ENCODE data around the gene RHEBL1.

The RHEBL1 gene

DNA sequence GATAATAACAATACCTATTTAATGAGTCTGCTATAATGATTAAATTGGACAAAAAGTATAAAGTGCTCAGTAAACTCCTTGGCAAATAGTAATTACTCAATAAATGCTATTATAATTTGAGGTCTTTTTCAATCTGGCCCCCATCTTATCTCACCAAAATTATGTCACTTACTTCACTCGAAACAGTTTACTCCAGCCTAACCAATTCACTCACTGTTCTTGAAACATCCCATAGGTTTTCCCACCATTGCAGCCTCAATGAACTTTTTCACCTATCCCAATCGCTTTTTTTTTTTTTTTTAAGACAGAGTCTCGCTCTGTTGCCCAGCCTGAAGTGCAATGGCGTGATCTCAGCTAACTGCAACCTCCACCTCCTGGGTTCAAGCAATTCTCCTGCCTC, 33.8 kb downstream of the RHEBL1 start:
- DNase-seq: no peak

DNA sequence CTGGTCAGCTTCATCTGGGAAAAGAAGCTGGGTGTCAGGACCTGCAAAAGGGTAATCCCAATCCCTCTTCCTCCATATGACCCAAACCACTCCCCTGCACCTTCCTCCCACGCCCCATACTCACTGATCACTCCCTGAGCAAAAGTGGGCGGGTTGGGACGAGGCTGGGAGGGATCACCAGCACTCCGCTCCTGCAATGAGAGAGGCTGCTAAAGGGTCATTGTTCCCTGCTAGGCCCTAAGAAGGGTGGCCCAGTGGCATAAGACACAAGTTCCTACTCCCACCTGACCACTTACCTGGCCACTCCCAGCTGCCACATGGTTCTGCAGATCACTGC, 35.5 kb downstream of the RHEBL1 start:
- no peak for DNase-seq

DNA sequence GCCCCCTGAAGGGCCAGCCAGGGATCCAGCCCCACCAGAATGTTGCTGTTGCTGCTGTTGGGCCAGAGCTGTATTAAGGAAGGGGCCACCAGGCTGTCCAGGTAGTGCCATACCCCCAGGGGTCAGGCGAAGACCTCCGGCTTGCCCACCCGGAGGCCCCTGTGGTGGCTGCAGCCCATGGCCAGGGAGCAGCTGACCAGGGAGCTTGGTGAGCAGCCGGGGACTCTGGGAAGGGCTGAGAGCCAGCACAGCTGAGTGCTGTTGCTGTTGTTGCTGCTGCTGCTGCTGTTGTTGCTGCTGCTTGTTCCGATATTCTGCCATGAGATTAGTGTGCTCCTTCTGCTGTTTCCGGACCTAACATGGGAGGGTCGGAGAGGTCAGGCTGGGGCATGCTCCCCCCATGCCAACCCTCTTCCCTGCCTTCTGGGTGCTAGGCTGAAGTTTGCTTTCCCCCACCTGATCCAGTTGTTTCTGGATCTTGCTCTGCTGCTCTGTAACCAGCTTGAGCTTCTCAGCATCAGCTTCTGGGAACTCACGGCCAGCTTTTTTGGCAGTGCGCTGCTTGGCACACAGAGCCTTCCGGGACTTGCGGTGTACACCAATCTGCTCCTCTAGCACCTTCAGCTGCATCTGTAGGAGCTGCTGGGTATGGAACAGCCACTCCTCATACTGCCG, 36.0 kb downstream of the RHEBL1 start:
- DNase-seq: no peak

DNA sequence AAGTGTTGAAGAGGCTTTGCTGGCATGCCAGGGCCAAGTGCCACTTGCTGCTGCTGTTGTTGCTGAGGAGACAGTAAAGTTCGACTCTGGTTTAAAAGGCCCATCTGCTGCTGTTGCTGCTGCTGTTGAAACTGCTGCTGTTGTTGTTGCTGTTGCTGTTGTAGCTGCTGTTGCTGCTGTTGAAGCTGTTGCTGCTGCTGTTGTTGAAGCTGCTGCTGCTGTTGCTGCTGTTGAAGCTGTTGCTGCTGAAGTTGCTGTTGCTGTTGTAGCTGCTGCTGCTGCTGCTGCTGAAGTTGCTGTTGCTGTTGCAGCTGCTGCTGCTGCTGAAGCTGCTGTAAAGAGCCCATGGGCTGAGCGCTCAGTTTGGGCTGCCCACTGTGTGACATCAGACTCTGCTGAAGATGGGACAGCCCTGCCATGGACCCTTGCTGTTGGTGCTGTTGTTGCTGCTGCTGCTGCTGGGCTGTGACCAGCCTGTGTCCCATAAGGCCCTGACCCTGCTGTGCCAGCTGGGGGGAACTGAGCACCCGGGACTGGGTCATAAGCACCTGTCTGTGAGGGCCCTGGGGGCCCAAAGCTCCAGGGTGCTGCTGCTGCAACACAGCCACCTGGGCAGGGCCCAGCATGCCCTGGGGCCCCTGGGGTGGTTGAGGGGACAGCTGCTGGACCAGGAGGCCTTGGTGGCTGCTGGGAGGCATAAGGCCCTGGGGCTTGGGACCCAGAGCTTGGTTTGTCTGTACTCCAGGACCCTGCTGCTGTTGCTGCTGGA, 36.9 kb downstream of the RHEBL1 start:
- DNase-seq: no peak

DNA sequence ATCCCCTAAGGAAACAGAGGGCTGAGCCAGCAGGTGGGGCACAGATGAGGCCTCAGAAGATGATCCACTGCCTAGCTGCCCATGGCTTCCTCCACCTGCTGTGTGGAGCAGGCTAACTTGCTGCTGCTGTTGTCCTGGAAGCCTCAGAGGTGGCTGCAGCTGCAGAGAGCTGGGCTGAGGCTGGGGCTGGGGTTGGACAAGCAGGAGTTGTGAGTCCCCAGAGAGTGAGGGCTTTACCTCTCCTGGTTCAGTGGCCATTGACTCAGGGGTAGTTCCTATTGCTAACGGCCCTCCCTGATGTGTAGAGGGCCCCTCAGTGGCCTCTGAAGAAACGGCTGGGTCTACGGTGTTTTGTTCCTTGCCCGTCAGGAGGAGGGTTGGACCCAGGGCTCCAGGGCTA, 37.5 kb downstream of the RHEBL1 start:
- DNase-seq: no peak

DNA sequence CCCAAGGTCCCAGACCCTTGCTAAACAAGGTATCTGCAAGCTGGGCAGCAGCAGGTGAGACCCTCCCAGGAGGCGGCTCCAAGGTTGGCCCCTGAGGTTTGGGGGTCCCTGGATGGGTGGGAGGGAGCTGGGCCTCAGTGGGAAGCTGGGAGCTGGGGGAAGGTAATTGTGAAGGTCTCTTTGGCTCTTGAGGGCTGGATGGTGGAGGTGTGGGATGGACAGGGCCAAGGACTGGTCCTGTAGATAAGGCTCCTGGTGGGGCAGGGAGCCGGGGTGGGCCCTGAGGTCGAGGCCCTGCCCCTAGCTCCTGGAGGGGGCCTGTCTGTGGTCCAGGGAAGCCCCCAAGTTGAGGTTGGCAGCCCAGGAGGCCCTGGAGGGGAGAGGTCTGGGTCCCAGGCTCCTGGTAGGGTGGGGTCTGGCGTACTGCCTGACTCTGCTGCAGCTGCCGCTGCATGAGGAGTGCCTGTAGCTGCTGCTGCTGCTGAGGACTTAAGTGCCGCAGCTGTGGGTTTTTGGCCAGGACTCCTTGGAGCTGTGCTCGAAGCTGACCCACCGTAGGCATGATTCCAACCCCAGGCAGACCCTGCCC, 38.1 kb downstream of the RHEBL1 start:
- DNase-seq: no peak

DNA sequence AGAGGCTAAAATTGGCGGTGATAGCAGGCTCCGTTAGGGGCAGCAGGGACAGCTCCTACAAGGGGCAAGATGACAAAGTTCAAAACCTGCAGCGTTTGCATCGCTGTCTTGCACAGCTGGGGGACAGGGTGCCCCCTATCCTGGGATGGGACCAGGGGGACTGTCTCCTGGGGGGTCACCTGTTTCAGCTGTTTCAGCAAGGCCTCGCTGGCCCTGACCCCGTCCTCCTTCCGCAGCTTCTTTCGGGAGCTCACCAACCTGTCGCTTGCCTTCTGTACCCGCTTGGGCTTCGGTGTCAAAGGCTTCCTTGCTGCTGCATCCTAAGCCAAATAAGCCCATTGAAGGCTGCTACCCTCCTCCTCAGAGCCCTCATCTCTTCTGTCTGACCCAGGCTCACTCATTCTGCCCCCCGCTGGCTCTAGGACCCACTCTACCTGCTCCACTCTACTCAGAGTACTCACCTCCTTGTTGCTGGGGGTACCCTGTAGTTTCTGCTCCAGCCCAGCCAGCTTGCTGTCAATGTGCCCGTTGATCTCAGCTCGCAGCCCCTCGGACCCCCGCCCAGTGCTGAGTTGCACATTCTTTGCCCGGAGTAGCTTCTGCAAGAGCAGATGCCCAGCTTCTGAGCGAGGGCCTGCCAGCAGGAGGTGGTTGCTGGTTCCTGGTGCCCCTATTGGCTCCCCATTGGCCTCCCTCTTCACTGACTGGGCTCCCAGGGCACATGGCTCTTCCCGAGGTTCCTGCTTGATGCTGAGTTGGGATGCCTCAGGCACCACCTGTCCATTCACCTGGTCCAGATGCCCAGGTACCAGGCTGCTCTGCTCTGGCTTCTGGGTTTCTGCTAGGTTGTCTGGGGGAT, 38.8 kb downstream of the RHEBL1 start:
- DNase-seq: no peak

DNA sequence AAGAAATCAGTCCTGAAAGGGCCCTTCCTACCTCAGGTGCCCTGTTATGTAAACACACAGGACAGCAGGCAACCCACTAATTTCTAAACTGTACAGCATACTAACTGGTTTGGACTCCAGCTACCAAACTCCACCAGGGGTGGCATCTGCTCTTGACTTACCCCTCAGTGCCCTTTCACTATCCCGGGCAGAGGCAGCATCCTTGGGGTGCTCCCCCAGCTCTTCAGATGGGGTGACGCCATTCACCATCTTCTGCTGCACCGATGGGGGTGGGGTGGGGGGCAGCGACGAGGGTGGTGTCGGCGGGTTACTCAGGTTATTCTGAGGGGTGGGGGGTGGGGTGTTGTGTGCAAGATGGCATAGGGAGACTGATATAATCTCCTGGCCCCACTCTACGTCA, 39.7 kb downstream of the RHEBL1 start:
- DNase-seq: no peak

DNA sequence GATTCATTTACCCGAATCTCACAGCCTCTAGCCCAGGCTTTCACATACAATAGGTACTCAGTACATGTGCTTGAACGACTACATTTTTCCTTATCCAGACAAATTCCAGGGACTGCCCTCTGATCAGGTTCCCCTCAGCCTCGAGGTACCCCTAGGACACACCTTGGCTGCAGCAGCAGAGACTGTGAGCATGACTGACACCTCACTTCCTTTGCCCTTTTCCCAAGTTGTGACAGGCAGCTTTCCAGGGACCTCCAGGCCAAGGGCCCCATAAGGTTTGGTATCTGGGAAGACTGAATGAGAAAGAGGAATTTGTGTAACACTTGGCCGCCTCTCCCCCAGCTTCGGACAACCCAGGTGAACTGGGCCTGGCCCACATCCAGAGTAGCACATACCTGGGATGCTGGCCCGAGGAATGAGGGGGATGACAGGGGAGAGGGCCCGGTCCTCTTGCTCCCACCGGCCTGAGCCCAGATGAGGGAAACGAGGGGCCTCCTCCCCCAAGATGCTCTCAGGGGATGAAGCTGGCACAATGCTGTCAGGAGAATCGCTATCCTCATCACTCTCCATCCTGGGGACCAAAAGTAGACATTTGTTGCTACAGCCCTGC, 41.0 kb downstream of the RHEBL1 start:
- DNase-seq: no peak

DNA sequence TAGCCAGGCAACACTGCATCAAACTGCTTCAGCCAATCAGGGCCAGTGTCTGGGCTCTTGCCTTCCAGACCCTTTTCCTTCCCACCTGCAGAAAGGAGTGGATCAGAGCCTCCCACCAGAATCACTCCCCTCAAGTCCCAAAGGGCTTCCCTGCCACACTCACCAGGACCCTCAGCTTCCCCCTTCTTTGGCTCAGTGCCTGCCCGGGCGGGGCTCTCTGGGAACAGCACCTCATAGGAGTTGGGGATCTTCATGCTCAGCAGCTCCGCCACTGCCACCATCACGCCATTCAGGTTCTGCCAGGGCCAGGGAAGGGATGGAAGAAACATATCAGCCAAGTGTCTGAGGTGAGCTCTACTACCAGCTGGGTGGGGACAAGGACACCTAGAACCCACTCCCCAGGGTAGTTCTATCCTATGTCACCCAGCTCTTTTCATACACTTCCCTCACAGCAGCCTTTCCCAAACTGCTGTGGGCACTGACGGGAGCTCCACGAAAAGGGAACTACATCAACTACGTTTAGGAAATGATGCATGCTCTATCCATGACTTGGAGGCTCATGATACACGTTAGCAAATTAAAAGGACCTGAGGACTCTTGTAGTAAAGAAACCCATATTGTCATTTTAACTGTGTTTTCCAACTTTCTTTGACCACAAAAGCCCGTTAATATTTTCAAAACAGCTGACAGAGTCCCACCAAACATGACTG, 41.8 kb downstream of the RHEBL1 start:
- DNase-seq: peak; percentile 44

DNA sequence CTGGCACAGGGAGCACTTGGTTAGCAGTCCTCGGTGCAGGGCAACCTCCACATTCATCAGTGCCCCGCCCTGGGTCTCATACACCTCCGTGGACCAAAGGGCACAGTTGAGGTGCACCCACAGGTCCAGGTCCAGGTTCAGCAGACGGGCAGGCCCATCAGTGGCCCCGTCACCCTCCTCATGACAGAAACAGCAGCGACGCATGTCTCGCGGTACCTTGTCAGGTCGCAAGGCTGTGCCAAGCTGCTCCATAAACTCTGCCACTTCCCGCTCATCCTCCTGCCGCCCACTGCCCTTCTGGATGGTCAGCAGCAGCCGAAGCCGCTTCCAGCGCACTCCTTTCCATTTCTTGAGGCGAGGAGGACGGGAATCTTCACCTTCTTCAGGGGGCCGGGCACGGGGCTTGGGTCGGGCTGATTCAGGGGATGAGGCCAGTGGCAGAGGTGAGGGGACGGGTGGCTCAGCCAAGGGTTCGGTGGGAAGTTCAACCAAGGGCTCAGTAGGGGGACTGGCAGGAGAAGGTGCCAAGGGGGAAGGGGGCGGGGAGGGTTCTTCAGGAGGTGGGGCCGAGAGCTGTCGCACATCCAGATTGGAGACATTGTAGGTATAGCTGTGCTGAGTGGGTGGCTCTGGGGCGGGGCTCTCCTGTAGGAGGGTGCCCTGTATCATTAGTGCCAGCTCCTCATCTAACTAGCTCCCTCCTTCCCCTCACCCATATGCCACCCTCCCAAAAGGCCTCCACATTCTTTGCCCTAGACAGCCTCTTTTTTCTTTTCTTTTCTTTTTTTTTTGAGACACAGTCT, 42.9 kb downstream of the RHEBL1 start:
- peak; percentile 41 for DNase-seq

DNA sequence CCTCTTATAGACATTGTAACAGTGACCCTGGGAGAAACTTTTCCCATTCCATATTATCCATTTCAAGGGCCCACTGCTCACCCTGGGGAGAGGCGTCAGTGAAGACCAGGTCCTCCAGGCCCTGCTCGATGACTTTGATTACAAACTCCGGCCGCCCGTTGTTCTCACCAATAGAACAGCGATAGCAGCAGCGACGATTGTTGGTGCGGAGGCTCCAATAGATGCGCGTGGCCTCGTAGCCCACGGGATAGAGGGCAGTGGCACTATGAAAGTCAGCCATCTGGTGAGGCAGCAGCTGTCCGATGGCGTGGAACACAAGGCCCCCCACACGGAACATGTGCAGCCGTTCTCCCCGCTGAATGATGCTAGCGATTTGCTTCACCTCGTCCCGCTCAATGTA, 43.7 kb downstream of the RHEBL1 start:
- peak; percentile 41 for DNase-seq

DNA sequence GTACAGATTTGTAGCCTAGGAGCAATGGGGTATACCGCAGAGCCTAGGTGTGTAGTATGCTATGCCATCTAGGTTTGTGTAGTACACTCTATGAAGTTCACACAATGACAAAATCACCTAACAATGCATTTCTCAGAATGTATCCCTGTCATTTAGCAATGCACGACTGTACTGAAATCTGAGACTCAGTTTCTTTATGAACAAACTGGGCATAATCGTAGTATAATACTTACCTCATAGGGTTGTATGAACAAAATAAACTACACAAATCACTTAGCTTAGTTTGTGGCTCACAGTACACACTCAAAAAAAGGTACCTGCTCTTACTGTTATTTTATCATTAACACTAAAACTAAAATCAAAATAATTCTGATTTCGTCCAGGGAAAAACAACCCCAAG, 44.3 kb downstream of the RHEBL1 start:
- DNase-seq: no peak

DNA sequence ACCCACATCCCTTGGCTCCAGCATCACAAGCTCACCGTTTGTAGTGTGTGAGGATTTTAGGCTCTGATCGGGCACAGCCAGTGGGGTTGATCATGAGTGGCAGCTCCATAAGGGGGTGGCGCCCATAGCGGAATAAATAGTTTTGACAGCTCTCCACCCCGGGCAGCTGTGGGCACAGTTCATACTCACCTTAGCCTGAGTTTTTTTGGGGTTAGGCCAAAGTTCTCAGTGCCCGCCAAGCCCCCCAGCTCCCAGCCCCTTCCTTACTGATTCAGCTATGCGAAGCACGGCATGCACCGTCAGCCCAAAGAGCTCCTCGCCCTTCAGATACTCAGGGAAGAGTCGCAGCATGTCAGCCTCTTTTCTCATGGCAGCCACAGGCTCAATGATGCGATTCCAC, 45.2 kb downstream of the RHEBL1 start:
- DNase-seq: no peak

DNA sequence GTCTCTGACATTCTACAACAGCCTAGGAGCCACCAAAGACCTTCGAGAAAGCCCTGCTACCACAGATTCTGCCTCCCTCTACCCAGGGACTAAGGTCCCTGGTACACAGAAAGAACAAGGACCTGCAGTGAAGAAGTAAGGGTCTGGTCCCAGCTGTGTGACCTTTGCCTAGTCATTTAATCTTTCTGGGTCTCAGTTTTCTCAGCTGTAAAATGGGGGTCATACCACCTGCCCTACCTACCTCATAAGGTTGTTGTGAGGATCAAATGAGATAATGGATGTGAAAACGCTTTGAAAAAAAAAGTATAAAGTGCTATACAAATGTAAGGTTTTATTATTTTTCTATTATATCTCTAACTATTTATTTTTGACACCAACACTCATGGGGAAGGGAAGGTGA, 46.0 kb downstream of the RHEBL1 start:
- no peak for DNase-seq

DNA sequence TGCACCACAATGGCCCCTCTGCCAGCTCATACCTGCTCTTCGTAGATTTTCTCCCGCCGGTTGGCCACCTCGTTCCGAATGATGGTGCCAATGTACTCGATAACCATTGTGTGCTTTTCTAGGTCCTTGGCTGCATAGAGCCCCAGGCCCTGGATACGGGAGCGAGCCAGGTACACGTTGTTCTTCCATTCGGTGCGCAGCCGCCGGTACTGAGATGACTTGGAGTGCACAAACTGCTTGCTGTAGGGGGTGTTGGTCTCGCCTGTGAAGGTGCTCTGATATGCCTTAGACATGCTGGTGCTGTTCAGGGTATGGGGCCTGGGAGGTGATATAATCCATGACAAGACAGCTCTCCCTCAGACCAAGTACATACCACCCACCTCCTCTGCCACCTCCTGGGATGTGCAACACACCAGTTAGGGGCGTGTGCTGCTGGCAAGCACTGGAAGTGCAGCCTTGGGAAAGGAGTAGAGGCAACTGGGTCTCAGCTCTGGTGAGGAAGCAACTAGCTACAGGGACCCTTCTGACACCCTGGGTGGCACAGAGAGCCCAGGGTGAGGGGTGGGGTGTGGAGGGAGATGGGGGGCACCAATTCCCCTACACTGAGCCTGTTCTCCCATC, 47.1 kb downstream of the RHEBL1 start:
- DNase-seq: peak; percentile 47

DNA sequence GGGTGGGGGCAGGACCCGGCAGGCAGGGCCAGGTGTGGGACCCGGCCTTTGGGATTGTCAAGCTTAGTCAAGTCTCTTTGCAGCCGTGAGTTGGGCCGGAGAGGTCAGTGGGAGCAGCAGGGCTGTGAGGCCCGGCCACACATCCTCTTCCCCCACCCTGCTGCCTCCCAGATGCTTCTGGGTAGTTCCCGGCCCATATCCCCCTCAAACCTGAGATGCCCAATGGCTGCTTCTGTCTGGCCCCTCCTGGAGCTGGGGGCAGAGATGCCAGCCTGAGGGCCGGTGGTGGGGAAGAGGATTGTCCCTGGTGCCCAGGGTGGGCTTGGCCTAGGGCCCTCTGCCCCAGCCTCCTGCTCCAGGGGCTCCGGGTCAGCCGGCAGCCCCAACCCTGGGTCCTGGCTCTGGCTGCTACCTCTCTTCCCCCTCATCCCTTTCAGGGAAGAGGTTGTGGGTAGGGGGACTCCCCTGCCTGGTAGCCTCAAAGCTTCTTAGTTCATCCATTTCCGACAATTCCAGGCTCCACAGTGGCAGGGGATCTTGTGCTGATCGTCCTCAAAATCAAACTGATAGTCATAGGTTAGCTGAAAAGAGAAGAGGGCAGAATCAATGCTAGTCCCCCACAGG, 48.4 kb downstream of the RHEBL1 start:
- DNase-seq: peak; percentile 49

DNA sequence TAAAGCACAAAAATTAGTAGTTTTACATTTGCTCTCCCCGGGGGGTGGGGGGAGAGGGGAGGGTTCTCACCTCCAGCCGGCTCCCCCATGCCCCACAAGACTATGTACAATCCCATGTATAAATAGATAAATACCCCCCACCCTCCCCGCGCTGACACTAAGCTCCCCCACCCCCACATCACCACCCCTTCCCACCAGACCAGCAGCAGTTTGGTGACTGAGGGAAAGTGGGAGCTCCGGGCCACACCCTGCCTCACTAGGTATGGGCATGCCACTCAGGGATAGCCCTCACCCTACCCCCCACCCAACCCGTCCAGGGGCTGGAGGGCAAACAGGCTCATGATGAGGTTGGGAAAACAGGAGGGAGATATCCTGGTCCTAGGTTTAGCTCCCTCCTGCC, 49.3 kb downstream of the RHEBL1 start:
- DNase-seq: peak; percentile 44

DNA sequence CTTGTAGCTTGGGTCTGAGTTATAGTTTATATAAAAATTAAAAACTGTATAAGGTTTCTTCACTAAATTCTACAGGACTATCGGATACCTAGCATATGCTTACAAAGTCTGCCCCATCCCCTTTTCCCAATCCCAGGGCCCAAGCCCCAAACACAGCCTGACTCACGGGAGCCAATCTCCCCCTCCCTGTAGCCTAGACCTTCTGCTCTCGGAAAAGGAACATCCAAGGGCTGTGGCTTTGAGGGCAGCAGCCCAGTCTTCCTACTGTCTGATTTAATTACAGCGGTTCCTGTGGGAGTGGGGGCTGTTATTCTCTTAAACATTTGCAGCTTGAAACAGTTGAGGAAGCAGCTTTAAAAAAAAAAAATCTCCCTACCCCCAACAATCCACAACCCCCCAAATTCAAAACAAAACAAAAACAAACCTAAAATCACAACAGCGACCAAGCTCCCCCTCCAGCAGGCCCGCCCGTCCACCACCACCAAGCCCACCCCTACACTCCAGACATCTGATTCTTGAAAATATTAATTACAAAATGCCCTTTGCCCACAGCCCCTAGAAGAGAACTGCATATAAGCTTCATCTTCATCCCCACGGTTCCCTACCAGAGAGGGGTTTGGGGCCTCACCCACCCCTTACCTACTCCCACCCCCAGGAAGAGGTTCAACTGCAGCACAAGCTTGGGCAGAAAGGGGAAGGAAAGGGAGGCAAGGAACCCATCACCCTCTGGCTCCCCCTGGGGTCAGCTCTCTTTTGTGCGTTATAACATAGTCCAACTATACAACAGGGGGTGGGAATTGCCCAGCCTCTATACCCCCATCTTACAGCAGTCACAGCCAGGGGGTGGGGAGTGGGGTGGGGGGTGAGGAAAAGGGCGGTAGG, 50.1 kb downstream of the RHEBL1 start:
- peak; percentile 63 for DNase-seq

DNA sequence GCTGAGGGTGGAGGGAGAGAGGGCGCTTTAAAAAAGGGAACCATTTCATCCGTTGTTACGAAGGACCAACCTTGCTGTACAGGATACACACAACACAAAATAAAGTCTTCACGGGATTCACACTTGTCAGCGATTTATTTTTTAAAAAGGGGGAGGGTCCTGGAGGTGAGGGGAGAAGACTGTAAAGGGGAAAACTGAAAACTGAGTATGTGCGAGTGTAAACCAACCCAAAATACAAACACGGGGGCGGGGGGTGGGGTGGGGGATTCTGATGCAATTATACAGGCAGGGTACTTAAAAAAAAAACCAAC, 50.7 kb downstream of the RHEBL1 start:
- no peak for DNase-seq

Measured in activated CD8-positive, alpha-beta memory T cell treated with anti-CD3 and anti-CD28 coated beads, Interleukin-2, amount 50 U/mL, for 48 hours (primary cell).